HG03354 (cell line): ENCODE measurements around the gene NOTCH3.
A peak's percentile ranks its signal among the peaks of the same experiment; 100 is the strongest.

ENCODE experiments used
- ATAC-seq: cut with Tn5 transposase; IDR thresholded peaks from one replicate; pipeline ENCODE4 v1.9.1; 2021; ENCODE audit warnings: mild to moderate bottlenecking; ENCODE audit not compliant: unreplicated experiment, poor library complexity, severe bottlenecking

NOTCH3 gene

GRCh38 chr19:15237759-15238638 lies 37.2 kb upstream of the NOTCH3 start:
- ATAC-seq, result no peak

- no peak for ATAC-seq
Measured at GRCh38 chr19:15236886-15237285, 36.1 kb upstream of the NOTCH3 start.

- ATAC-seq, result no peak
Measured at GRCh38 chr19:15235781-15236180, 35.0 kb upstream of the NOTCH3 start.

- ATAC-seq, result no peak
Measured at GRCh38 chr19:15234431-15235130, 33.8 kb upstream of the NOTCH3 start.

GRCh38 chr19:15231271-15231670 lies 30.5 kb upstream of the NOTCH3 start:
- no peak for ATAC-seq

GRCh38 chr19:15227261-15227660 lies 26.5 kb upstream of the NOTCH3 start:
- ATAC-seq, result no peak

GRCh38 chr19:15225760-15226159 lies 25.0 kb upstream of the NOTCH3 start:
- ATAC-seq, result no peak

- ATAC-seq, result no peak
Measured at GRCh38 chr19:15223649-15224361, 23.0 kb upstream of the NOTCH3 start.

GRCh38 chr19:15222738-15223648 lies 22.2 kb upstream of the NOTCH3 start:
- ATAC-seq, result peak; percentile 82

- no peak for ATAC-seq
Measured at GRCh38 chr19:15220833-15221232, 20.0 kb upstream of the NOTCH3 start.

- ATAC-seq, result no peak
Measured at GRCh38 chr19:15218501-15218900, 17.7 kb upstream of the NOTCH3 start.

- no peak for ATAC-seq
Measured at GRCh38 chr19:15216363-15216762, 15.6 kb upstream of the NOTCH3 start.

- ATAC-seq, result no peak
Measured at GRCh38 chr19:15213715-15214381, 13.1 kb upstream of the NOTCH3 start.

- no peak for ATAC-seq
Measured at GRCh38 chr19:15212711-15213110, 11.9 kb upstream of the NOTCH3 start.

GRCh38 chr19:15210323-15210781 lies 9.6 kb upstream of the NOTCH3 start:
- ATAC-seq, result no peak

- no peak for ATAC-seq
Measured at GRCh38 chr19:15201374-15202023, 704 bp upstream of the NOTCH3 start.

- no peak for ATAC-seq
Measured at GRCh38 chr19:15199661-15200552, 888 bp downstream of the NOTCH3 start.
